SK-N-SH treated with all-trans-retinoic acid at 6 μM for 48 hours (cell line): Measurements from ENCODE around the gene USP15.
A peak's percentile ranks its signal among the peaks of the same experiment; 100 is the strongest.

Source experiments
- ATAC-seq: fragments of 200-7000 bp; cut with Tn5 transposase; 3 replicates; pipeline ENCODE4 v1.9.1; 2020; ENCODE audit warnings: mild to moderate bottlenecking, moderate library complexity
- ARNTL ChIP-seq: fragments of 450-650 bp; formaldehyde crosslinking; IDR thresholded peaks from 2 replicates; pipeline ENCODE4 v1.5.0; 2020; ENCODE audit warnings: low read depth, mild to moderate bottlenecking, moderate library complexity, borderline replicate concordance
- BACH2 ChIP-seq: fragments of 250-450 bp; sonication (Bioruptor Pico); IDR thresholded peaks from 2 replicates; pipeline ENCODE4 v1.9.0; 2021; ENCODE audit warnings: mild to moderate bottlenecking, borderline replicate concordance
- CREB5 ChIP-seq: fragments of 250-450 bp; sonication (Bioruptor Pico); IDR thresholded peaks from 2 replicates; pipeline ENCODE4 v1.5.1; 2020; ENCODE audit warnings: low read depth, mild to moderate bottlenecking, moderate library complexity
- CSDC2 ChIP-seq: fragments of 250-450 bp; sonication (Bioruptor Pico); IDR thresholded peaks from 2 replicates; pipeline ENCODE4 v1.5.0; 2020; ENCODE audit warnings: mild to moderate bottlenecking, moderate library complexity
- CSRNP3 ChIP-seq: fragments of 250-450 bp; sonication (Bioruptor Pico); IDR thresholded peaks from 2 replicates; pipeline ENCODE4 v1.5.1; 2021; ENCODE audit warnings: mild to moderate bottlenecking, moderate library complexity
- ESRRG ChIP-seq: fragments of 250-450 bp; sonication (Bioruptor Pico); IDR thresholded peaks from 2 replicates; pipeline ENCODE4 v1.6.1; 2021; ENCODE audit warnings: mild to moderate bottlenecking
- GLIS3 ChIP-seq: fragments of 250-450 bp; sonication (Bioruptor Pico); IDR thresholded peaks from 2 replicates; pipeline ENCODE4 v1.5.0; 2020; ENCODE audit warnings: mild to moderate bottlenecking, moderate library complexity
- OSR1 ChIP-seq: fragments of 250-450 bp; sonication (Bioruptor Pico); IDR thresholded peaks from 2 replicates; pipeline ENCODE4 v1.8.0; 2022; ENCODE audit warnings: moderate library complexity, mild to moderate bottlenecking, inconsistent platforms
- POU6F1 ChIP-seq: fragments of 250-450 bp; sonication (Bioruptor Pico); IDR thresholded peaks from 2 replicates; pipeline ENCODE4 v1.8.0; 2021; ENCODE audit warnings: low read depth, mild to moderate bottlenecking, moderate library complexity, borderline replicate concordance
- PPARA ChIP-seq: fragments of 250-450 bp; sonication (Bioruptor Pico); IDR thresholded peaks from 2 replicates; pipeline ENCODE4 v1.5.0; 2020; ENCODE audit warnings: mild to moderate bottlenecking, borderline replicate concordance
- RARB ChIP-seq: fragments of 250-450 bp; sonication (Bioruptor Pico); IDR thresholded peaks from 2 replicates; pipeline ENCODE4 v1.8.0; 2021; ENCODE audit warnings: mild to moderate bottlenecking, moderate library complexity
- SNAI2 ChIP-seq: fragments of 250-450 bp; sonication (Bioruptor Pico); IDR thresholded peaks from 2 replicates; pipeline ENCODE4 v1.5.0; 2020; ENCODE audit warnings: mild to moderate bottlenecking, moderate library complexity
- TCF4 ChIP-seq: fragments of 250-450 bp; sonication (Bioruptor Pico); IDR thresholded peaks from 2 replicates; pipeline ENCODE4 v1.8.0; 2021; ENCODE audit warnings: mild to moderate bottlenecking, moderate library complexity, borderline replicate concordance
- TOX ChIP-seq: fragments of 250-450 bp; sonication (Bioruptor Pico); IDR thresholded peaks from 2 replicates; pipeline ENCODE4 v1.8.0; 2021; ENCODE audit warnings: mild to moderate bottlenecking, moderate library complexity, borderline replicate concordance
- TSHZ2 ChIP-seq: fragments of 250-450 bp; sonication (Bioruptor Pico); IDR thresholded peaks from 2 replicates; pipeline ENCODE4 v1.5.0; 2020; ENCODE audit warnings: mild to moderate bottlenecking, moderate library complexity
- ZC3H10 ChIP-seq: fragments of 250-450 bp; sonication (Bioruptor Pico); IDR thresholded peaks from 2 replicates; pipeline ENCODE4 v1.5.1; 2021; ENCODE audit warnings: mild to moderate bottlenecking, moderate library complexity
- ZFP3 ChIP-seq: fragments of 250-450 bp; sonication (Bioruptor Pico); IDR thresholded peaks from 2 replicates; pipeline ENCODE4 v1.5.0; 2020; ENCODE audit warnings: mild to moderate bottlenecking, moderate library complexity
- ZFP30 ChIP-seq: fragments of 450-650 bp; formaldehyde crosslinking; IDR thresholded peaks from 2 replicates; pipeline ENCODE4 v1.5.0; 2022; ENCODE audit warnings: mild to moderate bottlenecking, moderate library complexity
- ZNF565 ChIP-seq: fragments of 450-650 bp; formaldehyde crosslinking; conservative IDR thresholded peaks from 2 replicates; pipeline ENCODE4 v1.5.0; 2020; ENCODE audit warnings: low read depth, mild to moderate bottlenecking, moderate library complexity
- ZNF8 ChIP-seq: fragments of 450-650 bp; formaldehyde crosslinking; IDR thresholded peaks from 2 replicates; pipeline ENCODE4 v1.5.0; 2020; ENCODE audit warnings: mild to moderate bottlenecking, moderate library complexity

USP15 gene

GRCh38 chr12:62426089-62426488, 165.9 kb downstream of the USP15 start:
- no peak for ATAC-seq
- no peak for TF ChIP-seq CREB5 (CRISPR knock-in tag)
- TF ChIP-seq OSR1 (CRISPR knock-in tag) = no peak
- no peak for TF ChIP-seq ZFP3 (CRISPR knock-in tag)
- TF ChIP-seq TCF4 (CRISPR knock-in tag) = no peak
- no peak for TF ChIP-seq PPARA
- TF ChIP-seq POU6F1 (CRISPR knock-in tag) = no peak
- no peak for TF ChIP-seq SNAI2 (CRISPR knock-in tag)
- TF ChIP-seq ESRRG = no peak
- no peak for TF ChIP-seq ZNF565
- TF ChIP-seq RARB (CRISPR knock-in tag) = no peak

- TF ChIP-seq SNAI2 (CRISPR knock-in tag) = no peak
- no peak for TF ChIP-seq TSHZ2 (CRISPR knock-in tag)
- TF ChIP-seq RARB (CRISPR knock-in tag) = no peak
- TF ChIP-seq ZFP30 (CRISPR knock-in tag) = no peak
- TF ChIP-seq CREB5 (CRISPR knock-in tag) = no peak
- TF ChIP-seq CSDC2 = no peak
- TF ChIP-seq TOX (CRISPR knock-in tag) = no peak
- no peak for TF ChIP-seq BACH2 (CRISPR knock-in tag)
- TF ChIP-seq OSR1 (CRISPR knock-in tag) = no peak
- TF ChIP-seq ZNF8 (CRISPR knock-in tag) = no peak
- no peak for TF ChIP-seq ZC3H10 (CRISPR knock-in tag)
- TF ChIP-seq, all 23 proteins: peak for 0
- ATAC-seq = no peak
Observed at GRCh38 chr12:62429457-62429856, 169.3 kb downstream of the USP15 start.

- ATAC-seq = peak; percentile 64
- TF ChIP-seq ZFP3 (CRISPR knock-in tag) = no peak
- TF ChIP-seq ARNTL (CRISPR knock-in tag) = no peak
- TF ChIP-seq TSHZ2 (CRISPR knock-in tag) = no peak
- no peak for TF ChIP-seq CREB5 (CRISPR knock-in tag)
- TF ChIP-seq POU6F1 (CRISPR knock-in tag) = no peak
- TF ChIP-seq TCF4 (CRISPR knock-in tag) = no peak
- no peak for TF ChIP-seq ZNF8 (CRISPR knock-in tag)
- no peak for TF ChIP-seq OSR1 (CRISPR knock-in tag)
- TF ChIP-seq ESRRG = no peak
- TF ChIP-seq CSRNP3 (CRISPR knock-in tag) = no peak
- TF ChIP-seq PPARA = no peak
- TF ChIP-seq BACH2 (CRISPR knock-in tag) = no peak
- TF ChIP-seq CSDC2 = no peak
- TF ChIP-seq ZC3H10 (CRISPR knock-in tag) = no peak
- no peak for TF ChIP-seq GLIS3 (CRISPR knock-in tag)
- no peak for TF ChIP-seq ZNF565
Observed at GRCh38 chr12:62434494-62435302, 174.5 kb downstream of the USP15 start.
